HuH-7 (cell line): ENCODE results near the gene ADAMTS1.

Source experiments
- DNase-seq: peaks from one replicate; pipeline ENCODE4 v3.0.0; 2011; ENCODE audit warnings: low spot score

The ADAMTS1 gene

DNA sequence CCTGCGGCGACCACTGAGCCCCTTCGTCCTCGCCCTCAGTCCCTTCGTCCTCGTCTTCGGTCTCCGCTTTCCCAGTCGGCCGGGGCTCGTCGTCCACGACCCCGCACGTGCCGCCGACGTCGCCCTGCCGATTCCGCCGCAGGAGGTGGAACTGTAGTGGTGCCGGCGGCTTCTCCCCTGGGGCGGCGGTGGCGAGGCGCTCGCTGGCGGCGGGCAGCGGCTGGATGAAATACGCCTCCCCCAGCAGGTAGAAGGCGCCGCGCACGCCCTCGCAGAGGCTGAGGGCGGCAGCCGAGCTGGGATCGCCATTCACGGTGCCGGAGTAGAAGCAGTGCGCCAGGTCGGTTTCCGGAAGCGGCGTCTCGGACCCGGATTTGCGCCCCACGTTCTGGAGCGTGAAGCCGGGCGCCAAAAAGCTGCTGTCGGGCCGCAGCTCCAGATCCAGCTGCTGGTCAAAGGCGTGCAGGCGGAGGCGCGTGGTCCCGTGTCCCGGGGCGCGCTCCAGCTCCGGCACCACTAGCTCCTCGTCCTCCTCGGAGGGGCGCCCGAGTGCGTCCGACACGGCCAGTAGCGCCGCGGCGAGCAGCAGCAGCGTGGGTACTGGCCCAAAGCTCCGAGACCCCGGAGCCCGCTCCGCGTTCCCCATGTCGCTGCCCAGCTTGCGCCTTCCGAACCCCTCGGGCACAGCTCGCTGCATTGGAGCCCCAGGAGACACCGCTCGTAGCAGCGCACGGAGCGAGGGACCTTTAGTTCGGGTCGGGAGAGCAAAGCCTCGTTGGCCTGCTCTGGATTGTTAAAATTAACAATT, 747 bp downstream of the ADAMTS1 start:
- no peak for DNase-seq

DNA sequence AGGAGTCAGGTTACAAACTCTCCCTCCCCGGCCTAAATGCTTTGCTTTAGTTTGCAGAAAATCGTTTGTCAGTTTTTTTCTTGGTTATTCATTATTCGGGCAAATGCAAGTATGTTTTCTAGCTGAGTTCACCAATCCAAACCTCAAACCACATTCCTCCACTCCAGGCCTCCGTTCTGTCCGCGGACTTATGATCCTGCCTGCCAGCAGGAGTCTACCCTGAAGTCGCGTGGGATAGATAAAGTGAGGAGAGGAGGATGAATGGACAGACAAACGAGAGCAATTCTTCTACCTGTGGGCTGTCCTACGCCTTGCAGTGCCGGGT, 1.3 kb downstream of the ADAMTS1 start:
- no peak for DNase-seq

DNA sequence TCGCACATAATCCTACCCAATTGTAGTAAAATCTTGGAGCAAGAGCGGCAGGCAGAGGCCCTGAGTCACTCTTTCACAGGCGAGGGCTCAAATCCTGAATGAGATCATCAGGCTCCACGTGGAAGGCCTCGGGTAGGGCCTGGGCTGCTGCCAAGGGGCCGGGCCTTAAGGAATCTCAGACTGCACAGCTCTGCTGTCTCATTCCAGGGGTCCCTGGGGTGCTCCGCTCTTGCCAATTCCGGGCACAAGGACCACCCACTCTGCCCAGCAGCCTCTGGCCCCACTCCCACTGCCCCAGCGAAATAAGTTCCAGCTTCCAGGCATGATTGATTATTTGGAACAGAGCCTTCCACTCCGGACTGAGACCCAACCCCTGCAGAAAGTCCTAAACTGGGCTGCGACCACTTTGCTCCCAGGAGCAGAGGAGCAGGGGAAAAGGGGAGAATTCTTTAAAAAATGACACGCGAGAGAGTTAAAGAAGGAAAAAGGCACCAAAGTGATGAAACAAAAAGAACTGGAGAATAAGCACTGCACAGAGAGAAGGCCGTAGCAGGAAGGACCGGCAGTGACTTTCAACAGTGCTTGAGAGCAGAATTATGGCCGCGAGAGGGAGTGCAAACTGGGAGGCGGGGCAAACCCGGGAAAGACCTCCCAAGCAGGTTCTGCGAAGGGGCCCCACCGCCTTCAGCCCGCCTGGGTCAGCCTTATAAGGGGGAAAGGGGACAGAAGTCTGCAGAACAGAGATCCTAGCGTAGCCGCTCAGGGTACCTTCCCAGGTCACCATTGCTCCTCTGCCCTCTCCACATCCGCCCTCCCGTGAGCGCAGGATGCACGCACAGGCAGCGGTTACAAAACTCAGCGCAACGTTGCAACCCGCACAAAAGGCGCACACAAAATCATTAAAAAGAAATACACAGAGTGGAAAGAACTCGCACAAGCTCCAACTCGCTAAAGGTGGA, 2.0 kb downstream of the ADAMTS1 start:
- peak; percentile 68 for DNase-seq

DNA sequence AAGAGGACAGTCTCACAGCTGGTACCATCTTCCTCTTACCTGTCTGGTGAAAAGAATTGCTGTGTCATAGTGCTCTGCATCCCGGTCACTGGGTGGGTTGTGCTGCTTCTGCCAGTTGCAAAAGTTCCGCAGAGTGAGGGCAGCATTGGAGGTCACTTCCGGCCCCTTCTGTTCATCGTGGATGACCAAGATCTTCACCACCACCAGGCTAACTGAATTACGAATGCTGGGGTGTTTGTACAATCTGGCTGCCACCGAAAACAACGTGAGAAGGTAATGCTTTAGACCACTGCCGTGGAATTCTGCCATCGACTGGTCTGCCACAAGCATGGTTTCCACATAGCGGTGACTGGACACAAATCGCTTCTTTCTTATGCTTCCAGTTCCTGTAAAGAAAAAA, 2.9 kb downstream of the ADAMTS1 start:
- DNase-seq, result no peak

DNA sequence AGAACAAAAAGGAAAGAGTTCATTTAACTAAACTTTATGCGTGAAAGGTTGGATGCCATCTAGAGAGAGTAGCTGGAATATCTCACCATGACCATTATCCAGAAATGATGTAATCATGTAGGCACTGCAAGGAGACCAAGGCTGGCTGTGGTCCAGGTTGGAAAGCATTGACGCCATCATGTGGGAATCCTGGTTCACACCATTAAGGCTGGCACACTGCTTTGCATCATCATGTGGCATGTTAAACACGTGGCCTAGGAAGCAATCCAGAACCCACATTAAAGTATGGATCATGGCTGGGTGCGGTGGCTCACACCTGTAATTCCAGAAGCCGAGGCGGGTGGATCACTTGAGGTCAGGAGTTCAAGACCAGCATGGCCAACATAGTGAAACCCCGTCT, 4.3 kb downstream of the ADAMTS1 start:
- no peak for DNase-seq

DNA sequence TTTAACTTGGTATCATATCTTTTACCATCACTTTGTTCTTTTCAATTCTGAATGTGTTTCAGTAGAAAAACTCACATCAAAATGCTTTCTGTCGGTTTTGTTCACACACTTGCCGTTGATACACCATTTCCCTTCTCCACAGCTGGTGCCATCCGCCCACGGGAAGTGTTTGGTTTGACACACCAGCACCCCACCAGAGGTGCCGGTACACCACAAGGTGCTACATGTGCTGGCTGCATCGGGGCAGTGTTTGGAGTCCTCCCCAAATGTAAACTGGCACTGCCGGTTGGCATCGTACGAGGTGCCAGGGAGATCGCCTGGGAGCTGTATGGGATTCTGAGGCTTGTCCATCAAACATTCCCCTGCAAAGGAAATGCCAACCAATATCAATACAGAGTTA, 5.0 kb downstream of the ADAMTS1 start:
- DNase-seq, result no peak

DNA sequence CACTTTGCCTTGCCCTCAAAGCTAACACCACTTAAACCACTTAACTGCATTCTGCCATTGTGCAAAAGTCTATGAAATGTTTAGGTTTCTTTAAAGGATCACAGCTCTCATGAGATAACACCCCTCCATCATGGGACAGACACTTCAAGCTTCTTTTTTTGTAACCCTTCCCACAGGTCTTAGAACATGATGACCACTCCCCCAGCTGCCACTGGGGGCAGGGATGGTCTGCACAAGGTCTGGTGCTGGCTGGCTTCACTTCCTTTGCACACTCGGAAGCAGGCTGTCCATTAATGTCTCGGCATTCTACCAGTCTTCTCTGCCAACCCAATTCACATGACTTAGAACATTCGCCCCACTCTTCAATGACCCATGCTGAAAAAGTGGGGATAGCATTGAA, 7.7 kb downstream of the ADAMTS1 start:
- no peak for DNase-seq

DNA sequence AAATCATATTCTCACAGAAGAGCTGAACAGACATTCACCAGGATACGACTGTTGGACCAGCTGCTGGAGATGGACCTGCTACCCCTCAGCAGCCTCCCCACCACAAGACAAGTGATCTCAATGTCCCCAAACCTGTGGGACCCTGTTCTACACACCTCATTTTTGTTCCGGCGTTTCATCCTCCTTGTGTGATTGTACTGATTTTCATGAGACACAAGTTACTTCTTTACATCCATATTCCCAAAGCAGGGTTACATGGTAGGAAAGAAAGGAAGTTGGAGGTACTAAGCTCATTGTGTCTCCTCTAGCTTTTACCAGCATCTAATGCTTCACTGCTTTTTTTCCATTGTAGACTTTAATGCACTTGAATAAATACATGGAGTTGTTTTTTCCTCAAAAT, 8.7 kb downstream of the ADAMTS1 start:
- no peak for DNase-seq

DNA sequence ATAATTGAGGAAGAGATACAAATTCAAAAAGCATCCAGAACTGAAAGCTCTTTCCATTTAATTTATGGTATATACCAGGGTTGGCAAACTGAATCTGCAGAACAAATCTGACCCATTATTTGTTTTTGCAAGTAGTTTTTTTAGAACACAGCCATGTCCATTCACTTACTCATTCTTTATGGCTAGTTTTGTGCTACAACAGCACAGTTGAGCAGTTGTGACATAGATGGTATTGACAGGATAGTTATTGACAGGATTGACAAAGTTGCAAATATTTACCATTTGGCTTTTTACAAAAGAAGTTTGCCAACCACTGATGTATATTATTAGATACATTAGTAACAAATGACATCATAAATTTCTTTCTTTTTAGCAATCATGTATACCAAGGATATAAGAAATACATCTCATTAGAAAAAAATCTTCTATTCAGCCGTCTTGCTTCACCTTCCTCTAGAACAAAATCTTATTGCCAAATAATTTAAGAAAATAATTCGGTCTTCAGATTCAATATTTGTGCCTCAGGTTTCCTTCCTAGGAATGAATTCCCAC, 9.4 kb downstream of the ADAMTS1 start:
- DNase-seq, result no peak

DNA sequence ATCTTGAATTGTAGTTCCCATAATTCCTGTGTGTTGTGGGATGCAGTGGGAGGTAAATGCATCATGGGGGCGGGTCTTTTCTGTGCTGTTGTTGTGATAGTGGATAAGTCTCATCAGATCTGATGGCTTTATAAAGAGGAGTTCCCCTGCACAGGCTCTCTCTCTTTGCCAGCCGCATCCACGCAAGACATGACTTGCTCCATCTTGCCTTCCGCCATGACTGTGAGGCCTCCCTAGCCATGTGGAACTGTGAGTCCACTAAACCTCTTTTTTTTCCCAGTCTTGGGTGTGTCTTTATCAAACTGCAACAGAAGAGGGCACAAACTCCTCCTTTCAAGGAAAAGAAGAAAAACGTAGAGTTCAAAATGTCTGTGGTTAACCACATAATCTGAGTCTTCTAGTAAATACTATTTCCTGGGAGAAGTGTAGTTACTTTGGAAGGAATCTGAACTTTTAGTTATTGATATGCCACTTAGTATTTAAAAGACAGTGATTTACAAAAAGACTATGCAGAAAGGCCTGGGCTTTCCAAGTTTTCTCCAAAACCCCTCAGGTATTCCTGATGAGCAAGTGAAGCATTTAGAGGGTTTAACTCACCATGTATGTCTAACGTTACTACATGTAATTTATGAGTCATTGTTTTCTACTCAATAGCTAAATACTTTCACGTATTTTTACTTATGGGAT, 10.0 kb downstream of the ADAMTS1 start:
- DNase-seq, result no peak

DNA sequence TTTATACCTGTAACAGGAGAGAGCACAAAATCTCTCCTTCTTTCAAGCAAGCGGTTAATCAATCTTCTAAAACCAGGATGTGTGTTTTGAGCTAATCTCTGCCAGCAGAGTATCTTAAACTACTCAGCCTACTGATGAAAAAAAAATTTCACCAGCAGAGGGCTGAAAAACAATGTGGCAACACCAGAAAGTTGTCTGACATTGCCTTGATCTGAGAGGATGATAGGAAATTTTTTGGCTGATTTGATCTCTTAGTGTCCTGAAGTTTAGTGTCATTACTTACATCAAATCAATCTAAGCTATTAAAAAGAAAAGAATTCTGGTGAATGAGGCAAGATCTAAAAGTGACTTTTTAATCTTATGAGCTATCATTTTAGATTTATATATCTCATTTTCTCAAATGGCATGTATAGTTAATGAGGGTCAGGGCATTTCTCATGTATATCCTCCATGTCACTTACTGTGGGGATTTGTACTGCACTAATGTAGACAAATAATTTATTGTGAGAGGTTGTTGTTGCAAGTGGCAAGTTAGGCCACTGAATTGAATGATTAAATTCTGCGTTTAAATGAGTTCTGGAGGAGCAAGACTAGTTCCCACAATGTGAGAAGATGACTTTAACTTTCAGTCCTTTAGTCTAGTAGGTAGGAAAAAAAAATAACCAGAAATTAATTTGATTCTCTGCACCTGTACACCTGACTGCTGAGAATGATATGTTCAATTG, 10.9 kb downstream of the ADAMTS1 start:
- DNase-seq, result no peak

DNA sequence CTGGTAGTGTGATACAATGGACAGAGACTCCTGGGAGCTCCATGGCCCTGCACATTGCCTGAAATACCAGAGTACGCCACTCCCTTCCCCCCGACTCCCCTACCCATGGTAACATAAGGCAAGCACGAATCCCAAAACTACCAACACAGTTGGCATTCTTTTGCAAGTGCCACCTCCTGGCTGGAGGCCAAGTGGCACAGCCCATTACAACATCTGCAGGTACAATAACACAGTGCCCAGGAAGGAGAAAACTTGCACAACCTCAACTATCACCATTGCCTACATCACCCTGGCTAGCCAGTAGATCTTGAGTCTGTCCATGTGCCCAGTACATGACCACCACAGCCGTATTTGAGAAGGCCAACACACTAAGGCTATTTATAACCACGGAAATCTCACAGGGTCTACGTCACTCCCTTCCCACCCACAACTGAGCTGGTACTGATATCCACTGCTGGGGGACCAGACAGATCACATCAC, 11.7 kb downstream of the ADAMTS1 start:
- DNase-seq, result no peak

DNA sequence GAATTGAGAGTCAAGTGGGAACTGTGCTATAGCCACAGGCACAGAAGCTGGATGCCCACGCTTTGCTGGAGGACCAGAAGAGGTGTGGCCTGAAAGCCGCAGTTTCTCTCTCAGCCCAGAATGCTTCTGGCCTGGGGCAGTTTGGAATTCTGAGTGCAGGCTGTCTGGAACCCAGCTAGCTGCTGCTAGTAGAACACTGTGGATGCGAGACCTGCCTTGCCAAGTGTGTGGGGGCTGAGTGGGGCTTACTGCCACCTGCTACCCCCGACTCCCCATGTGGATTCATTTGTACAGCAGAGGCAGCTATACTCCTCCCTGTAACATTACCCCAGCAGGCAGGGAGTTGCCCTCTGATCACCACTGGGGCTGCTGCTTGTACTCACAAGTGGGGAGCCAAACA, 12.2 kb downstream of the ADAMTS1 start:
- no peak for DNase-seq

DNA sequence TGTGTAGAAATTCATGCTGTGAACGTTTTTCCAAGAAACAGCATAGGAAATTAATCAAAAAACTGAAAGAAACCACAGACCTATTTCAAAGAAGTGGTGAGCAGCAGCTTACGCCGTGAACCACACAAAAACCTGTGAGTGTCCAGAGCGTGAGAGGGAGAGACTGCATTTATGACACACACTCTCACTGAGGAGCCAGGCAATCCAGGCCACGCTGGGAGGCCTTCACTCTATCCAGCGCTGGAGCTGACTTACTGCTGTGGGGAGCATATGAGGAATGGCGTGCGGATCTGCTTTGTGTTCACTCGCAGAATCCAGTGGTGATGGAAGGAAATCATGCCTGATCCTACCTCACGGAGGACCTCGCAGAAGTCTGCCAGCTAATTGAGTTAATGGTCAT, 12.7 kb downstream of the ADAMTS1 start:
- no peak for DNase-seq

DNA sequence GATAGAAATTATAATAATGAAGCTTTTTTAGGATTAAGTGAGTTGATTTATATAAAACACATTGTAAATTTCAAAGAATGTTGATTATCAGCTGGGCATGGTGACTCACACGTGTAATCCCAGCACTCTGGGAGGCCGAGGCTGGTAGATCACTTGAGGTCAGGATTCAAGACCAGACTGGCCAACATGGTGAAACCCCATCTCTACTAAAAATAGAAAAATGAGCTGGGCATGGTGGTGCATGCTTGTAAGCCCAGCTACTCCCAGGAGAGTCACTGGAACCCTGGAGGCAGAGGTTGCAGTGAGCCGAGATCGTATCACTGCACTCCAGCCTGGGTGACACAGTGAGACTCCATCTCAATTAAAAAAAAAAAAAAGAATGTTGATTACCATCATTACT, 18.4 kb downstream of the ADAMTS1 start:
- no peak for DNase-seq

DNA sequence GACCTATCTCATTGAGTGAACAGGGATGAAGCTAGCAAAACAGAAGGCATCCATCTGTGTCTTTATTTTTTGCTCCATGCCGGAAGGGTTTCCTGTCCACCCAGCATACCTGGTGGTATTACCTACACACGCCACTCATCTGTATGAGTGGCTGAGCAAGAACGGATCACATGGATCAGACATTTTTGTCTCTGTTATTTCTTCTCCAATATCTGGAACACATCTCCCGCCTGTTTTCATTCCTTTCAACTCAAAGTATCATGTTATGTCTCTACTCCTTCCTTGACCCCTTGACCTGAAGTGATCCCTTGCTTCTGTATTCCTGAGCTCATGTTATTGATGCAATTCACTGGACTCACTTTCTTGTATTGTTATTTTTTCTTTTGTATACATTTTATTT, 24.7 kb downstream of the ADAMTS1 start:
- DNase-seq, result no peak

DNA sequence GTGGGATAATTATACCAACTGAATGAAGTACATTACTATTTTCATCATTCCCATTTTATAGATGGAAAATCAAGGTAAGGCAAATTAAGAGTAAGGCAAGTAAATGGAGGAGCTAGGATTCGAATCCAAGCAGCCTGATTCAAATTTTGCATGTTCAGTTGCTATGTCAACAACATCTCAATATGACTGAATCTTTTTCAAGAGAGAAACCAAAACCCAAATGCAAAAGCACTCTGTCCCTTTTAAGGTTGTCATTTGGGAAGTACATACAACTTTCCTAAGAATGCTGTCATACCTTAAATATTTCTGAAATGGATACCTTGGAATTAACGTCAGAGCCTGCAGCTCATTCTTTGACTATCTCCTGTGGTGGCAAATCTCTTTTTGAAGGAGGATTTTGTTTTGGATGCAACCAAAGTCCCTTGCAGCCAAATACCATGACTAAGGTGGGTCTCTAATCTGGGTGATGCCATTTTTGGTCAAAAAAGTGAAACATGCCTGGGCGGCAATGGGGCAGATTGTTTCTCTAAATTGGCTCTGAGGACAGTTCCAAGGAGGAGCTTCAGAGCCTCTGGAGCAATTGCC, 25.4 kb downstream of the ADAMTS1 start:
- no peak for DNase-seq

DNA sequence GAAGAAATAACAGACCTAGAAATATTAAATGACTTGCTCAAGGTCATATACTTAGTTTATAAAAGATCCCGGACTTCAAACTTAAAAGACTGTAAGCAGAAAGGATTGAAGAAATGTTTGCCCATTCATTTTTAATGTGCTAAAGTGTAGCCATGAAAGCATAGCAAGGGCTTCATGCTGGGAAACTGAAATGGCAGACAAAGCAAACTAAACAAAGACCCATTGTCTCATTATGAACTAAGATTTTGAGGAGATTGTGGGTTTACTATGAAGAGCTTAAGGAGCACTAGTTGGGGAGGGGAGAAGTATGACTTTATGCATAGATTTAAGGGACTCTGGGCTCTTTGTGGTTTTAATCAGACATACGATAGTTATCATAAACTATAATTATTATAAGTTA, 26.3 kb downstream of the ADAMTS1 start:
- no peak for DNase-seq

DNA sequence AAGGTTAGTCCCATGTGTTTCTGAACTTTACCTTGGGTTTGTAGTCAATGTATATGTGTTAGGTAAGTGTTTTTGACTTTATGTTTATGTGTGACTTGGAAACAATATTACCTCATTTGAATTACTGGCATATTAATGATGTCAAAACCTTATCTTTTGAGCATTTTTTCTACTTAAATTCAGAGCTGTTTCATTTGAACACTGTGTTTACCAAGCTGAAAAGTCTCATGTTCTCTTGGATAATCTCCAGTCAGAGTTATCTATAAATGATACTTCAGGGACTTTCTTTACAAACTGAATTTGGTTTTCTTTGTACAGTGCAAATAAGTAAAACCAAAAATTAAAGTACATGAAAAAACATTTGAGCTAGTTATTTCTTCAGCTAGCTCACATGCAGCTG, 30.0 kb downstream of the ADAMTS1 start:
- no peak for DNase-seq

DNA sequence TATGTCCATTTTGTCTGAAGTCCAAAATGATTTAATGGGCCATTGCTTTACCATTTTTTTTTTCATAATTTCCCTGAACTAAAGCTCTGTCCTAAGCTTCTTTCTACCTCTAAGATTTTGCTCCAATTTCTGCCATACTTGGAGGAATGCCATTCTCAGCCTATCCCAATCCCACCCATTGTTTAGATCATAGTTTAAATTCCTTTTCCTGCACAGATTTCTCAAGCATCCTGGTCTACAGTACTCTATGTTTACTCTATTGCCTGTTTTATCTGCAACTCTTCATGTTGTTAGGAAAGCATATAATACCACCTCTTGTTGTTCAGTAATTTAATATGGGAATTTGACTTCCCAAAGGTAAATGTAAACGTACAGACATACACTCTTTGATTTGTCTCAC, 30.8 kb downstream of the ADAMTS1 start:
- no peak for DNase-seq

DNA sequence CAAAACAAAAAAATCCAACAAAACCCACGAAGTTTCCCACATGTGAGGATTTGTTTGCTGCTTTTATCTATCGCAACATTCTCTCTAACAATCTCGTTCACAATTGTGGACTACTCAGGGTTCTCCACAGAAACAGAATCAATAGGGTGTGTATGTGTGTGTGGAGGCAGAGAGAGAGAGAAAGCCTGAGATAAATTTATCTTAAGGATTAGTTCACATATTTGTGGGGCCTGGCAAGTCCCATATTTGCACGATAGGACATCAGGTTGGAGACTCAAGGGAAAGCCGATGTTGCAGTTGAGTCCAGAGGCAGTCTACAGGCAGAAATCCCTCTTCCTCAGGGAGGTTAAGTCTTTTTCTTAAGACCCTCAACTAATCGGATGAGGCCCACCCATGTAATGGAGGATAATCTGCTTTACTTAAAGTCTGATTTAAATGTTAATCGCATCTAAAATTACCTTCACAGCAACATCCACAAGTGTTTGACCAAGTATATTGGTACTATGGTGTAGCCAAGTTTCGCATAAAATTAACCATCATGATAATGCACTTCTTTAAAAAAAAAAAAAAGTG, 31.7 kb downstream of the ADAMTS1 start:
- DNase-seq, result no peak
